Stomach (tissue), 9 donors: ENCODE results near the gene NCOR1. TPM values are rescaled to one million over a fixed set of nuclear protein-coding genes. Genes with fewer than 3 reads are reported as not detected.
A peak's percentile ranks its signal among the peaks of the same experiment; 100 is the strongest.

Experiments
- DNase-seq, 2 donors: peaks; one replicate each; pipeline versions ENCODE4 v3.0.0 to v3.0.0-alpha.2; 2013 to 2019
- H3K27ac ChIP-seq, 5 donors: fragments of 200-600 bp in 4 of 5; sonication (generic) in 4 of 5; one replicate each; pipeline ENCODE4 v1.5.1; 2013 to 2019; ENCODE audit warnings: mild to moderate bottlenecking in 1 of 5, moderate library complexity in 1 of 5
- H3K27me3 ChIP-seq, 3 donors: fragments of 200-600 bp; sonication (generic); one replicate each; pipeline ENCODE4 v1.5.1; 2017 to 2019; ENCODE audit warnings: mixed run types in 1 of 3
- H3K36me3 ChIP-seq, 4 donors: fragments of 200-600 bp; sonication (generic); 1 replicate in 3 of 4; 2 replicates in 1 of 4; pipeline ENCODE4 v1.5.1; 2016 to 2019
- H3K4me1 ChIP-seq, 4 donors: fragments of 200-600 bp; sonication (generic); one replicate each; pipeline ENCODE4 v1.5.1; 2016 to 2019
- H3K4me3 ChIP-seq, 4 donors: fragments of 200-600 bp; sonication (generic) in 3 of 4; one replicate each; pipeline ENCODE4 v1.5.1; 2016 to 2019; ENCODE audit warnings: mild to moderate bottlenecking in 1 of 4
- H3K9me3 ChIP-seq, 4 donors: fragments of 200-600 bp; sonication (generic); one replicate each; pipeline ENCODE4 v1.5.1; 2016 to 2019
- EP300 ChIP-seq: sonication (generic); formaldehyde crosslinking; IDR thresholded peaks from one replicate; pipeline ENCODE4 v1.6.1; 2017; ENCODE audit warnings: antibody characterized with exemption
- POLR2A ChIP-seq, 4 donors: fragments of 450-650 bp; IDR thresholded peaks; one replicate each; pipeline ENCODE4 v1.6.1; 2016; ENCODE audit warnings: antibody characterized with exemption in 4 of 4, control low read depth in 2 of 4, mild to moderate bottlenecking in 1 of 4, moderate library complexity in 1 of 4
- POLR2AphosphoS5 ChIP-seq, 3 donors: sonication (generic); formaldehyde crosslinking; IDR thresholded peaks; one replicate each; pipeline ENCODE4 v1.6.1; 2016; ENCODE audit warnings: antibody characterized with exemption in 3 of 3
- WGBS, 5 donors: extraction: QIAGEN DNeasy Blood & Tissue Kit in 3 of 5; methylation state at CpG; one replicate each; pipeline versions ENCODE4 v1.1.5 to v1.1.7; 2013 to 2018; 5-methylcytosine and 5-hydroxymethylcytosine counted together
- intact Hi-C: fragments of 100-400 bp; cut with DNase I; formaldehyde crosslinking; loops from one replicate; pipeline ENCODE4 v1.15.1; 2023; ENCODE audit warnings: low total_unique reads
- polyA plus RNA-seq, 3 donors: library from polyadenylated mRNA; stranded (reverse); fragments of 200-250 nt; gene quantifications; one replicate each; pipeline ENCODE4 v1.2.3, GENCODE V29; 2013
- total RNA-seq, 5 donors: library from RNA; depleted of rRNA; stranded (reverse); fragments of >200 nt; gene quantifications; one replicate each; pipeline versions ENCODE4 v1.1.0 to v1.2.3, GENCODE V29; 2014 to 2016
- TF ChIP-seq, protein P1 (sequence below), 7 experiments: fragments of 450-650 bp in 4 of 7; fragments of 200-600 bp in 3 of 7; sonication (generic) in 3 of 7; IDR thresholded peaks; one replicate each; pipeline ENCODE4 v1.5.1; 2016 to 2019; ENCODE audit warnings: antibody characterized with exemption in 7 of 7, control low read depth in 2 of 7, mild to moderate bottlenecking in 1 of 7
- donor health status: healthy with polysubstance abuse.
- donor health status: Bipolar disorder and iron deficiency.
- donor health status: healthy.

NCOR1 gene
- total and polyA plus RNA-seq, 8 donors, result 28.7 to 444 (median 255) TPM

DNA sequence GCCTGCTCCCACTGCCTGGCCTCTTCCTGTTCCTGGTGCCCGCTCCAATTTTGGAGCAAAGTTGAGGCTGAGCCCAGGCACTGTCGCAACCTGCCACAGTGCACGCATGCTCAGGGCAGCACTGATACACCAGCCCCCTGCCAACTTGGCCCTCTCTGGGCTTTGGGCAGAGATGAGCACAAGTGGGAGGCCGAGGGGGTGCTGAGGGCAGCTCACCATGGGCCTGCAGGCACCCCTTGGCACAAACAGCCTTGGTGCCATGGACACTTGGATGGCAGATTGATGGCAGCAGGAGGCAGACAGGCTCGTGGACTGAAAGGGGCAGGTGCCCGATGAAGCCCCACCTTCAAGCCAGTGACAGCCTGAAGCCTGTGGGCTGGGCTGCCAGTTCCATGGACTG lies 44.6 kb upstream of the NCOR1 start:
- H3K27me3 ChIP-seq, result no peaks in the 10 kb centered on the region
- no peaks in the 10 kb centered on the region for H3K9me3 ChIP-seq
- intact Hi-C loops, result no loop called here
- H3K4me1 ChIP-seq, result peaks cover 4 to 28% (median 14%) of the 10 kb centered on the region in 4 donors
- no peak for DNase-seq
- TF ChIP-seq POLR2AphosphoS5 (IDR thresholded peaks at IDR 0.05) (no peak), EP300 (no peak), POLR2A (IDR thresholded peaks at IDR 0.05) (no peak)
- H3K4me3 ChIP-seq, result no peak overlapping the region
- H3K36me3 ChIP-seq, result peaks cover 0 to 6% (median 0%) of the 10 kb centered on the region in 4 donors
- WGBS, 5 donors, result 91 to 100% (median 98%) methylated on average over 2 to 6 of the region's 6 CpGs
- H3K27ac ChIP-seq, result no peak overlapping the region

DNA sequence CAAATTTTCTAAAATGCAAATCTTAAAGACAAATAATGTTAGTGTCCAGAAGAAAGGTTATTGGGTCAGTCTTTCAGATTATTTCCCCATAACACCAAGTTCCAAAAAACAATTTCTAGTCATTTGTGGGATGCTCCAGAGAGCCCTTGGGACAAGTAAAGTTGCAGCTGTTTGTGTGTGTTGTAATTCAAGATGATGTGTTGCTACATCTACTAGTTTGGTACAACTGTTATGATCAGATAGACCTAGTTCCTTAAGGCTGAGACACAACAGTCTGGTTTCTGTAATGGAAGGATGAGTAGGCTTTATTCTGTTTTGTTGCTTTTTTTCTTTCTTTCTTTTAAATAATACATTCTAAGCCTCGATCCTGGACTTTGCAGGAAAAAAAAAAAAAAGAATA lies 43.6 kb upstream of the NCOR1 start:
- intact Hi-C loops, result no loop called here
- Histone ChIP-seq H3K9me3 (no peaks in the 10 kb centered on the region), H3K27me3 (no peaks in the 10 kb centered on the region), H3K36me3 (peaks cover 0 to 6% (median 0%) of the 10 kb centered on the region in 4 donors), H3K4me3 (no peak overlapping the region), H3K4me1 (peaks cover 7 to 38% (median 23%) of the 10 kb centered on the region in 4 donors), H3K27ac (no peak overlapping the region)
- DNase-seq, result no peak
- 78 to 95% (median 87%) methylated on average over 1 of the region's 1 CpG for whole genome bisulfite sequencing, 5 donors
- TF ChIP-seq EP300, result no peak
- TF ChIP-seq, protein P1, sequence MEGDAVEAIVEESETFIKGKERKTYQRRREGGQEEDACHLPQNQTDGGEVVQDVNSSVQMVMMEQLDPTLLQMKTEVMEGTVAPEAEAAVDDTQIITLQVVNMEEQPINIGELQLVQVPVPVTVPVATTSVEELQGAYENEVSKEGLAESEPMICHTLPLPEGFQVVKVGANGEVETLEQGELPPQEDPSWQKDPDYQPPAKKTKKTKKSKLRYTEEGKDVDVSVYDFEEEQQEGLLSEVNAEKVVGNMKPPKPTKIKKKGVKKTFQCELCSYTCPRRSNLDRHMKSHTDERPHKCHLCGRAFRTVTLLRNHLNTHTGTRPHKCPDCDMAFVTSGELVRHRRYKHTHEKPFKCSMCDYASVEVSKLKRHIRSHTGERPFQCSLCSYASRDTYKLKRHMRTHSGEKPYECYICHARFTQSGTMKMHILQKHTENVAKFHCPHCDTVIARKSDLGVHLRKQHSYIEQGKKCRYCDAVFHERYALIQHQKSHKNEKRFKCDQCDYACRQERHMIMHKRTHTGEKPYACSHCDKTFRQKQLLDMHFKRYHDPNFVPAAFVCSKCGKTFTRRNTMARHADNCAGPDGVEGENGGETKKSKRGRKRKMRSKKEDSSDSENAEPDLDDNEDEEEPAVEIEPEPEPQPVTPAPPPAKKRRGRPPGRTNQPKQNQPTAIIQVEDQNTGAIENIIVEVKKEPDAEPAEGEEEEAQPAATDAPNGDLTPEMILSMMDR (IDR thresholded peaks at IDR 0.05), result no peak
- TF ChIP-seq POLR2AphosphoS5 (IDR thresholded peaks at IDR 0.05), result no peak
- no peak for TF ChIP-seq POLR2A (IDR thresholded peaks at IDR 0.05)

DNA sequence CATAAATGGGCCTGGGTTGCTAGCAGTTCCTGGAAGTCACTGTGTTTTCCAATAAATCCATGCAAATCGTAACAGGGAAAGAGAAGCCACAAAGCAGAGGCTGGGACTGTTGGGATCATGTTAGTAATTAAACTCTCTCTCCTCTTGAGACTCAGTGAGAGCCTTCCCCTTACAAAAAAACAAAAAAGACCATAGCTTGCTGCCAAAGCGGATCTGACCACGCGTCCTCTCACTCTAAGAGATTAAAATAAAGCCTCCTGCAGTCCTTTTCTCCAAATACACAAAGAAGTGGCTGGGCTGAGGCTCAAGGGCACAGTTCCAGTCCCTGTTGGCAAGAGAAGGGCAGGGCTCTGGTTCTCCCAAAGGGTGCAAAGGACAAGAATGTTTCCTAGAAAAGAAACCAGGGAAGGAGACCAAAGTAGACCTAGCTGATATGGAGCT lies 40.2 kb upstream of the NCOR1 start:
- Histone ChIP-seq H3K9me3 (no peaks in the 10 kb centered on the region), H3K27ac (peak overlapping the region; percentile 17 to 88 (median 81)), H3K4me1 (peaks cover 7 to 50% (median 28%) of the 10 kb centered on the region in 4 donors), H3K27me3 (no peaks in the 10 kb centered on the region), H3K36me3 (peaks cover 0 to 2% (median 0%) of the 10 kb centered on the region in 4 donors), H3K4me3 (peak overlapping the region in 1 of 4 donors; percentile 18)
- intact Hi-C loops, result no loop called here
- TF ChIP-seq, protein P1 (IDR thresholded peaks at IDR 0.05), result peak in 1 of 7 experiments; percentile 15
- TF ChIP-seq POLR2A (IDR thresholded peaks at IDR 0.05) (no peak), EP300 (no peak), POLR2AphosphoS5 (IDR thresholded peaks at IDR 0.05) (peak in 2 of 3 donors; percentile 33 to 55)
- WGBS, 5 donors, result 13 to 42% (median 20%) methylated on average over 4 of the region's 4 CpGs
- DNase-seq, result peak; percentile 75 to 89

DNA sequence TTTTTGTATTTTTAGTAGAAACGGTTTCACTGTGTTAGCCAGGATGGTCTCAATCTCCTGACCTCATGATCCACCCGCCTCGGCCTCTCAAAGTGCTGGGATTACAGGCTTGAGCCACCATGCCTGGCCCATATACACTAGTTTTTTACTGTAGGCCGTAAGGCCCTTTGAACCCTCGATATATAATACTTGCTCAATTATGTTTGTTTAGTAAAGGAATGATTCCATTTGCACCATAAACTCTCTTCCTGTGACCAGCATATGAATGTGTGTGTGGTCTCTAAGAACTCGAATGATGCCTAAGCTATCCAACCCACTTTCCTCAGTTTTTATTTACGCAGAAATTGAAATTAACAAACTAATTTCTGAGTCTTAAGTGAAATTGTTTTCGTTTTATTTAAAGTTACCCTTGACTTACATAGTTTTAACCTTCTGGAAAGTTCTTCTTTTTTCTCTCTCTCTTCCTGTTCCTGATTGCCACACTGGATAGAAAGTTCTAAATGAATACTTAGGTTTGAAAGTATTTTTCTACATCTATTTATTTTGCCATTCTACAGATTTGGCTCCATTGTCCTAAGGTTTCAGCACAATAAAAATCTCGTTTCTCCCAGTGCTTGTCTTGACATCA lies 39.6 kb upstream of the NCOR1 start:
- H3K4me1 ChIP-seq, result peaks cover 7 to 50% (median 28%) of the 10 kb centered on the region in 4 donors
- H3K9me3 ChIP-seq, result no peaks in the 10 kb centered on the region
- DNase-seq, result no peak
- no peaks in the 10 kb centered on the region for H3K27me3 ChIP-seq
- intact Hi-C loops, result no loop called here
- H3K4me3 ChIP-seq, result no peak overlapping the region
- 58 to 62% (median 59%) methylated on average over 9 of the region's 9 CpGs for WGBS, 5 donors
- no peaks in the 10 kb centered on the region for H3K36me3 ChIP-seq
- TF ChIP-seq EP300 (no peak), POLR2A (IDR thresholded peaks at IDR 0.05) (no peak), POLR2AphosphoS5 (IDR thresholded peaks at IDR 0.05) (no peak)
- TF ChIP-seq, protein P1 (IDR thresholded peaks at IDR 0.05), result no peak
- H3K27ac ChIP-seq, result peak overlapping the region; percentile 3 to 88 (median 81)

DNA sequence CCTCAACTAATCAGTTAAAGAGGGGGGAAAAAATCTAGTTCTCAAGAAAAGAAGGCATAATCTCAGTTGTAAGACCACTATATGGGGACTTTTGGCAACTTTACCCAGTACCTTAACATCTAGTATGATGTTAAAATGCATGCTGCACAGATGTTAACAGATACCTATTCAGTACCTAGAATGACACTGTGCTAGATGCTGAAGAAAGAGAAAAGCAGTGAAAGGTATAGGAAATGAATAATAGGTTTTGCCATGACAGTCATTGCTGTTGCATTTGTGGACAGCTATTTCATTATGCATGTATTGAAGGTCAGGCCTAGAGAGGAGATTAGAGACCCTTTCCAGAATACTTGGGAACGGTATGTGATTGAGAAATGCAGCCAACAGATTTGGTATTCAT lies 36.2 kb upstream of the NCOR1 start:
- no peak for TF ChIP-seq EP300
- no peak for TF ChIP-seq POLR2AphosphoS5 (IDR thresholded peaks at IDR 0.05)
- TF ChIP-seq, protein P1 (IDR thresholded peaks at IDR 0.05), result no peak
- TF ChIP-seq POLR2A (IDR thresholded peaks at IDR 0.05), result no peak
- Histone ChIP-seq H3K27ac (no peak overlapping the region), H3K27me3 (no peaks in the 10 kb centered on the region), H3K4me1 (peaks cover 7 to 39% (median 26%) of the 10 kb centered on the region in 4 donors), H3K4me3 (no peak overlapping the region), H3K9me3 (no peaks in the 10 kb centered on the region), H3K36me3 (peaks cover 0 to 4% (median 0%) of the 10 kb centered on the region in 4 donors)
- 71 to 88% (median 79%) methylated on average over 1 of the region's 1 CpG for WGBS, 5 donors
- intact Hi-C loops, result no loop called here
- no peak for DNase-seq
